Pons (tissue), 1 donor: Measurements from ENCODE around the gene CNTN4.

Source experiments
- DNase-seq: peaks from one replicate; pipeline ENCODE4 v3.0.0-alpha.2; 2016; ENCODE audit warnings: low spot score

Gene CNTN4

DNA sequence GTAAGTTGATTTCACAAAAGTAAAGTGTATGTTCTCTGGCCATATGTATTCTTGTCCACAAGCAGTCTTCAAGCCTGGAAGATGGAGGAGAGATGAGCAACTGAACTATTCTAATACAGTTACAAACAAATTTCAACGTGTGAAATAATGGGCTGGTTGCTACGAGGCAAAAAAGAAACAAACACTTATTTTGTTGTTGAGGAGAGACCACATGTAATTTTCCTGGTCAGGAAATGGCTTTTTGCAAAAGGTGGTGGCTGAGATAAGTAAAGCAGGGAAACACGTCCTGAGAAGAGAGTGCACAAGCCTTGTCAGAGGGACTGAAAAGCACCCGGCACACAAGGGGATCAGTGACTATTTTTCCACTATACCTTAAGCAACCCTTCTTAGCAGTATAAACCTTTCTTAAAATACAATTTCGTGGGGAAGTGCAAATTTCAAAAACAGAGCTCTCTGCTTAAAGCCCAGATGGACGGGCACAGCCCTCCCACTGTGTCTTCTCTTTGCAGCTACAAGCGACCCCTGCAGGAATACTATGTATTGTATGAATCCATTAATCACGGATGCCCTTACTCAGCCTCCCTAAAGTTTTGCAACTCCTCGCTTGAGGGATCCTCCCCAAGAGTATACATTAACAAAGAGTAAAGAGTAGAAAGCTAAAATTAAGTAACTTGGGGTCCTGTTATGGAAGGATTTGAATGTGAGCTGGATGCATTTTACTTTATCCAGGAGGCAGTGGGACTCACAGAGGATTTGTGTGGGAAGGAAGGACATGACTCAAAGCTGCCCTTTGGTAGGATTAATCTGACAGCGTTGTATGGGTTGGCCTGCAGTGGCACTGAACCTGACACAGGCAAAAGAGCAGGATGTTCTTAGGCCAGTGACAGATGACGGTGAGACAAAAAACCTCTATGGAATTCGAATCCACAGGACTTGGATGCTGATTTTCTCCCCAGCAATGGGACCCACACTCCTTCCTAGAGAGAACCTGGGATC, 757.8 kb downstream of the CNTN4 start:
- no peak for DNase-seq

GRCh38 chr3:2860626-2861025, 762.0 kb downstream of the CNTN4 start:
- DNase-seq: no peak

DNA sequence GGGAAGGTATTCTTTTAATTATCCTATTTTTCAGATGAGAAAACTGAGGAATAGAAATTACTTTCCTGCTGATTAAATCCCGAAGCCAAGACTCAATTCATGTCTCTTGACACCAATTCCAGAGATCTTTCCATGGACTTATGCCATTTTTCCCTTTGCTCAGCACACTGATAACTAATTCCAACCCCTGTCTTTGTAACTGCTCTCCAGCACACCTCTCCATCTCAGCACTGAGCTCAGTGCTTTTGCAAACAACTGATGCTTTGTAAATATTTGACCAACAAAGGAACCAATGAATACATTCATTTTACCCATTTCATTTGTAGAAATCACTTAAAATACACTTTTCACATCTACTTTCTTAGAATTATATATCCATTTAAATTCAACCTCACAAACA, 762.5 kb downstream of the CNTN4 start:
- no peak for DNase-seq

- DNase-seq: no peak
Measured at GRCh38 chr3:2861920-2862319, 763.3 kb downstream of the CNTN4 start.

GRCh38 chr3:2862366-2862765, 763.7 kb downstream of the CNTN4 start:
- DNase-seq: no peak

GRCh38 chr3:2863127-2863526, 764.5 kb downstream of the CNTN4 start:
- no peak for DNase-seq

DNA sequence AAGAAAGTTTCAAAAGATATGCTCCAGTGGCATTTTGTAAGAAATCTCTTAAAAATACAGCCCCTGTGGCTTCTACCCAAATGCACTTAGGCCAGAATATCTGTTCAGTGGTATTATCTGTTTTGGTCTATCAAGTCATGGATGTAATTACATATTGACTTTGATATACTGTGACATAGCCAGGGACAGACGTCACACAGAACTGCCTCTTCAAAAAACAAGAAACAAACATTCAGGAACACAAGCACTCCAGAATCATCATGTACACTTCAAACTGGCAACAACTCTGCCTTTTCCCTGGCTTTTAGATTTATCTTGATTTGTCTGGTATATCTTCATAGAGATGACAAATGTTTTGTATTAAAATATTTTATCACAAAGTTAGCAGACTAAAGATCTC, 771.2 kb downstream of the CNTN4 start:
- no peak for DNase-seq

GRCh38 chr3:2870724-2871333, 772.2 kb downstream of the CNTN4 start:
- DNase-seq: no peak

DNA sequence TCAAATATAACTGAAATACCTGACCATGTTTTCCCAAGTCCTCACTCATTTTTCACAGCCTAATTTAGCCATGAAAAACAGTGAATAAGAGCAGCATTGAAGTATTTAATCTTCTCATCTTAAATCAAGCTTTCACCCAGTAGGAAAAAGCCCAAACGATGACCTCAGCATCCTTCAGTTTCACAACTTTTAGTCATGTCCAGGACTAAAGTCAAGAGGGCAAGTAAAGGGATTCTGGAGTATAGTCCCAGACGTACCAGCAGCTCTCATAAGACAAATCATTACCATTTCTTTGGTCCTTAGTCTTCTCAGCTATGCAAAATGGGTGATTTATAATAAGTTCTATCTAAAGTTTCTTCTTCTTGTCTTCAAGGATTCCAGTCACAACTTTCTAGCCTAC, 774.2 kb downstream of the CNTN4 start:
- no peak for DNase-seq

DNA sequence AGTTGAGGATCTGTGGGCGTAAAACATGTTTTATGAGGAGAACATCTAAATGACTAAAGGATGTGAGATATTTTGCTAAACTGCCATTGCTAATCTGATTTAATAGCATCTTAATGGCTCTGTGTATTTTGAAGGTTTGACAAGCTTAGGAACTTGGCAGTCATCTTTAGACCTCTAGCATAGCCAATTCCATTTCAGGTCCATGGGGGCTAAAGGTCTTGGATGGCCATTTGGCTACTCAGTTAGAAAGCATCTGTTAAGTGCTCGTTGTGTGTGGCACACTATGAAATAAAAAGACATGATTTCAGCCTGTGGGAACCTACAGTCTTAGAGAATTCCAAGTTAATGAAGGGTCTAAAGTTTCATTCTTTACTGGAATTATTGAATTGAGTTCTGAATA, 775.3 kb downstream of the CNTN4 start:
- DNase-seq: no peak

DNA sequence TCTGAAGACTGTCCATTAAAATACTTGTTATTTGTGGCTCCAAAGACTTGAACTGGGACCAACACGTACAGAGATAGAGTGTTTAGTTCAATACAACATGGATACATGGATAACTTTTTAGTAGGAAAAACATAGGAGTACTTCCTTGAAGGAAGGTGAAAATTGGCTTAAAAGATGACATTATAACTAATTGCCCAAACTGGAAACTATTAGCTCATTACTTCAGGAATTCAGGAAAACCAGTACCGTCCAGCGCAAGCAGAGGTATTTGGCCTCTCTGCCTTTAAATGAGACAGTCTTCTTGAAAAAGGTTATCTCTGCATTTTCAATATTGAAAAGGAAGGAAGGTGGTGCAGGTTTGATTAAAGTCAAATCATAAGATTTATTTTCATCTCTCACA, 777.0 kb downstream of the CNTN4 start:
- no peak for DNase-seq

GRCh38 chr3:2876362-2876761, 777.7 kb downstream of the CNTN4 start:
- DNase-seq: no peak

GRCh38 chr3:2879023-2879422, 780.4 kb downstream of the CNTN4 start:
- no peak for DNase-seq

GRCh38 chr3:2879587-2879986, 780.9 kb downstream of the CNTN4 start:
- no peak for DNase-seq

DNA sequence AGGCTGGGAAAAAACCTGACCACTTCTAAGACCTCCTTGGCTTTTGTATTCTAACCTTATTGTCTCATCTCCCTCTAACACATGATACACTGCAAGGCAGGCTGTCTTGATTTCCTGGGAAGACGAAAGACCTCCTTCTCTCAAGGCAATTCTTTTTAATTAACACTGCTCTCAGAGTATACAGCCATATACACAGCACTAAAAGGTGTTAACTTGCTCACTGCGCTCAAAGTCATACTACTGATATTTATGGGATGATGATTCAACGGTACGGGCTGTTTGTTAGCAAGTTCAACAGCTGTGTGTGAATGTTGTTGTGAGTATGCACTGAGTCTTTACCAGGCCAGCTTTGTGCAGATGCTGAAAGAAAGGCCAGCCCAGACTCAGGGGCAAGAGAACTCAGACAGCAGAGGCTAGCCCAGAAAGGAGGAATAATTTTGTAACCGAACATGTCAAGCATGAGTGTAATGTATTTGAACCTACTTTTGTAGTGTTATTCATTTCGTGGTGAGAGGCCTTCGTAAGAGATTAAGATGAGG, 781.6 kb downstream of the CNTN4 start:
- no peak for DNase-seq

DNA sequence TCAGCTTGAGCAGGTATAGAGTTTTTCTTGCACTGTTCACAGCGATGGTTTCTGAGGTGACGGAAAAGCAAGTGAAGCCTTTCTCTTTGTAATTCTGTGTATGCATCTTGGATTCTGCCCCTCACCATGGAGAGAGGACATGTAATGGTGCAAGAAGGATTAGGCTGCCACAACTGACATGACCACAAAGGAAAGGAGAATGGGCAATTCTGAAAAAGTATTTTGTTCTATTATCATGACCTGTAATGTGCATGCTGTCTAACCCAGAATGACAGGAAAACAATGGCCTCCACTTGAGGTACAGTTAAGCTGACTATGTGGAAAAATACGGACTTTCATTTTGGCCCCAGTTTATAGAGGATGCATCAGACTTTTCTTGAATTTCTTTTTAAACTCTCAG, 784.6 kb downstream of the CNTN4 start:
- DNase-seq: no peak

GRCh38 chr3:2888592-2888991, 789.9 kb downstream of the CNTN4 start:
- DNase-seq: no peak

GRCh38 chr3:2889736-2890135, 791.1 kb downstream of the CNTN4 start:
- no peak for DNase-seq

- no peak for DNase-seq
Measured at GRCh38 chr3:2896308-2896939, 797.8 kb downstream of the CNTN4 start.

DNA sequence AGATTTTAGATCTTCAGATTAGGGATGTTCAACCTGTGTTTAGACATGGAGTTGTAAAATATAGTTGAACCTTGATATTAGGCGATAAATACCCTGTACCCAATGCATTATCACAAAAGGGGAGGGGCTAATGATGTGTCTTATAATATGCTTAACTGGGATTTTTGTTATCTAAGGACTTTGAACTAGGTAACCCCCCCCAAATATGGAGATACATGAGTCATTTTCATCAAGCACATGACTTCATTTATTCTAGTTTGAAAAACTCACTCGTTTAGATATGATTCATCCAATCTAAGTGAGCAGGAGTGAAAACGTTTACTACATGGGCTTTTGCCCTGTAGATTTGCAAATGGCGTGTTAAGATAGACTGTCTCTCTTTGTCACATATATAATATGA, 799.2 kb downstream of the CNTN4 start:
- no peak for DNase-seq

DNA sequence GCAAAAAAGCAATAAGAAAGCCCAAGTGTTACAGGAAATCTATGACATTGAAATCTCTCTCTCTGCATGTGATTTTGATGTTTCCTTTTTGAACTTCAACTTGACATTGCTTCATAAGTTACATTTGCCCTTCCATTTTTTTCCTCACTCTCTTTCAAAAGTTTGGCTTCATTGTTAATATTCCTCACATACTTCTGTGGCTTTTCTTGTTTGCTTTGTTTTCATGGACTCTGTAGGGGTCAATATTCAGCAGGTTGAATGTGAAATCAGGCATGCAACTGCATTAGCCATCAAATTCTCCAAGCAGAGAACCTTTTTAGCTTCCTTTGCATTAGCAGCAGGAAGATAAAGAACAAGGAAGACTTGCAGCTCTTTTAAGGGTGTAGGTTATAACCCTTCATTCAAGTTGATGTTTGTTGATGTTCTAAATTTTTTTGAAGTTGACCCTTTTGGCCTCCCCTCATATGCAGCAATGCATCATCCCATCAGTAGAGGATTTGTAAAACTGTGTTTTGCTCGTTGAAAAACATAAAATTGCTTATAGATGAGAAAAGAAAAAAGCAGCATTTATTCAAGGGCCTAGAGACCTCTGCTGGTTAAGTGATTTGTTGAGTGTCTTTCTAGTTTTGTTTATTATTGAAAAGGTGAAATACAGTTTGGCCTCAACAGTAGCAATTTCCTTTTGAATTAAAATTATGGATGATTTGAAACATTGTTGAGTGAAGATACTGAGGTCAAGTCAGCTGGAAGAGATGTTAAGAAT, 800.1 kb downstream of the CNTN4 start:
- no peak for DNase-seq

GRCh38 chr3:2904054-2904453, 805.4 kb downstream of the CNTN4 start:
- DNase-seq: no peak
